Right atrium auricular region (tissue), 2 donors: Measurements from ENCODE around the gene STARD3. TPM values are rescaled to one million over a fixed set of nuclear protein-coding genes. Genes with fewer than 3 reads are reported as not detected.

Source experiments
- DNase-seq: peaks from one replicate; pipeline ENCODE4 v3.0.0-alpha.2; 2019; ENCODE audit warnings: low spot score
- H3K27ac ChIP-seq, 2 donors: fragments of 200-600 bp; sonication (generic); 1 replicate in 1 of 2; 2 replicates in 1 of 2; pipeline ENCODE4 v1.5.1; 2016 to 2019
- H3K27me3 ChIP-seq, 2 donors: fragments of 200-600 bp; sonication (generic); one replicate each; pipeline versions ENCODE4 v1.5.1 to v1.6.0; 2017 to 2019
- H3K36me3 ChIP-seq: fragments of 200-600 bp; sonication (generic); one replicate; pipeline ENCODE4 v1.5.1; 2016
- H3K4me1 ChIP-seq, 2 donors: fragments of 200-600 bp; sonication (generic); one replicate each; pipeline versions ENCODE4 v1.5.1 to v1.6.0; 2017 to 2019
- H3K4me3 ChIP-seq, 2 donors: fragments of 200-600 bp; sonication (generic); 1 replicate in 1 of 2; 2 replicates in 1 of 2; pipeline ENCODE4 v1.5.1; 2017 to 2019; ENCODE audit warnings: mild to moderate bottlenecking in 1 of 2, moderate library complexity in 1 of 2
- H3K9me3 ChIP-seq, 2 donors: fragments of 200-600 bp; sonication (generic); one replicate each; pipeline ENCODE4 v1.5.1; 2019
- total RNA-seq, 2 donors: library from RNA; depleted of rRNA; stranded (reverse); fragments of >200 nt; gene quantifications; one replicate each; pipeline ENCODE4 v1.1.0, GENCODE V29; 2016
- TF ChIP-seq, protein P1 (sequence below), 2 donors: fragments of 200-600 bp; sonication (generic); IDR thresholded peaks; one replicate each; pipeline ENCODE4 v1.5.1; 2019; ENCODE audit warnings: antibody characterized with exemption in 2 of 2

The STARD3 gene
- total RNA-seq, 2 donors from 2014 or later = 18.5 to 22.2 TPM

DNA sequence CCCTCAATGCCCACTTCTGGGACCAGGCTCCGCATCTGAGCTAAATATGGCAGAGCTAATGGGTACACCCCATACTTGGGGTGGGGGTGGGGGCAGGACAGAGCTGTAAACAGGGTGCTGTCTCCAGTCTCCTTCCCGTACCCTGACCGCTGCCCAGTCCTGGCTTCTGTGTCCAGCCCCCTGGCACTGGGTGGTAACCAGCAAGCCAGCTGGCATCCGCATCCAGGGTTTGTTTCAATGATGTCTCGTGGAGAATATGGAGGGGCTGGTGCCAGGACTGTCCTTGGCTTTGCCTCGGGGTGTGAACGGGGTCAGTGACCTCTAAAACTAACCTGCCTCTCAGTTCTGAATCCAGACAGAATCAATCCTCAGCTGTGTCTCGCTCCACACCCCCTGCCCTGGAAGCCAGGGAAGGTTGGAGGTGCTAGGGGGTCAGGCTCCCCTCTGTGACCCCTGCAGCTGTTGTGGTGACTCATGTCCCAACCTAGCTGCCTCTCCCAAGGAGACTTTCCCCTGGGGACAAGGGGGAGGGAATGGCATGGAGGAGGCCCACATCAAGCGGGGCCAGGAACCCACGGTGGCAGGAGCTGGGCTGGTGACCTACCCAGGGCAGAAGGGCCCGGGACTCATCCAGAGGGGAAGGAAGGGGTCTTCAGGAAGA lies 29.8 kb downstream of the STARD3 start:
- Histone ChIP-seq H3K27ac (peak overlapping the region; percentile 89 to 96), H3K36me3 (peaks cover 9% of the 10 kb centered on the region), H3K9me3 (no peaks in the 10 kb centered on the region), H3K4me3 (peak overlapping the region; percentile 57 to 64), H3K27me3 (no peaks in the 10 kb centered on the region), H3K4me1 (peaks cover 0 to 81% of the 10 kb centered on the region in 2 donors)
- TF ChIP-seq, protein P1, sequence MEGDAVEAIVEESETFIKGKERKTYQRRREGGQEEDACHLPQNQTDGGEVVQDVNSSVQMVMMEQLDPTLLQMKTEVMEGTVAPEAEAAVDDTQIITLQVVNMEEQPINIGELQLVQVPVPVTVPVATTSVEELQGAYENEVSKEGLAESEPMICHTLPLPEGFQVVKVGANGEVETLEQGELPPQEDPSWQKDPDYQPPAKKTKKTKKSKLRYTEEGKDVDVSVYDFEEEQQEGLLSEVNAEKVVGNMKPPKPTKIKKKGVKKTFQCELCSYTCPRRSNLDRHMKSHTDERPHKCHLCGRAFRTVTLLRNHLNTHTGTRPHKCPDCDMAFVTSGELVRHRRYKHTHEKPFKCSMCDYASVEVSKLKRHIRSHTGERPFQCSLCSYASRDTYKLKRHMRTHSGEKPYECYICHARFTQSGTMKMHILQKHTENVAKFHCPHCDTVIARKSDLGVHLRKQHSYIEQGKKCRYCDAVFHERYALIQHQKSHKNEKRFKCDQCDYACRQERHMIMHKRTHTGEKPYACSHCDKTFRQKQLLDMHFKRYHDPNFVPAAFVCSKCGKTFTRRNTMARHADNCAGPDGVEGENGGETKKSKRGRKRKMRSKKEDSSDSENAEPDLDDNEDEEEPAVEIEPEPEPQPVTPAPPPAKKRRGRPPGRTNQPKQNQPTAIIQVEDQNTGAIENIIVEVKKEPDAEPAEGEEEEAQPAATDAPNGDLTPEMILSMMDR (IDR thresholded peaks at IDR 0.05) = no peak
- no peak for DNase-seq

DNA sequence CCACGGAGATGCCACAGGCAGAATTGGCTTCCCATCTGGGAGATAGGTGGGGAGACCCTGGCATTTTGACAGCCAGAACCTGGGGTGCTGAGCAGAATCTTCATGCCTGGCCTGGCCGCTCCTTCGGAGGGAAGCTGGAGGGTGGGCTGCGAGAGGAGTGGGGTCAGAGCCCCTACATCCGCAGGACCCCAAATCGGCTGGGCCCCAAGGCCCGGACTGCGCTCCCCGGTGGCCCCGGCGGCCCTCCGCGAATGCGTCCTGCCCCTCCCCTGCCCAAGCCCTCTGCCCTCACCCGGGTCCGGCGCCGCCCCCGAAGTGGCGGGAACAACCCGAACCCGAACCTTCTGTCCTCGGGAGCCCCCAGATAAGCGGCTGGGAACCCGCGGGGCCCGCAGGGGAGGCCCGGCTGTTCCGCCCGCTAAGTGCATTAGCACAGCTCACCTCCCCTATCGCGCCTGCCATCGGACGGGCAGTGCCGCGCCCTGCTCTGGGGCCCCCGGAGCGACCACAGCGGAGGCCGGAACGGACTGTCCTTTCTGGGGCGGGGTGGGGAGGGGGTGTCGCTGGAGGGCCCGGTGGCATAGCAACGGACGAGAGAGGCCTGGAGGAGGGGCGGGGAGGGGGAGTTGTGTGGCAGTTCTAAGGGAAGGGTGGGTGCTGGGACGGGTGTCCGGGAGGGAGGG lies 30.5 kb downstream of the STARD3 start:
- DNase-seq = no peak
- peaks cover 0 to 81% of the 10 kb centered on the region in 2 donors for H3K4me1 ChIP-seq
- TF ChIP-seq, protein P1 (IDR thresholded peaks at IDR 0.05) = no peak

DNA sequence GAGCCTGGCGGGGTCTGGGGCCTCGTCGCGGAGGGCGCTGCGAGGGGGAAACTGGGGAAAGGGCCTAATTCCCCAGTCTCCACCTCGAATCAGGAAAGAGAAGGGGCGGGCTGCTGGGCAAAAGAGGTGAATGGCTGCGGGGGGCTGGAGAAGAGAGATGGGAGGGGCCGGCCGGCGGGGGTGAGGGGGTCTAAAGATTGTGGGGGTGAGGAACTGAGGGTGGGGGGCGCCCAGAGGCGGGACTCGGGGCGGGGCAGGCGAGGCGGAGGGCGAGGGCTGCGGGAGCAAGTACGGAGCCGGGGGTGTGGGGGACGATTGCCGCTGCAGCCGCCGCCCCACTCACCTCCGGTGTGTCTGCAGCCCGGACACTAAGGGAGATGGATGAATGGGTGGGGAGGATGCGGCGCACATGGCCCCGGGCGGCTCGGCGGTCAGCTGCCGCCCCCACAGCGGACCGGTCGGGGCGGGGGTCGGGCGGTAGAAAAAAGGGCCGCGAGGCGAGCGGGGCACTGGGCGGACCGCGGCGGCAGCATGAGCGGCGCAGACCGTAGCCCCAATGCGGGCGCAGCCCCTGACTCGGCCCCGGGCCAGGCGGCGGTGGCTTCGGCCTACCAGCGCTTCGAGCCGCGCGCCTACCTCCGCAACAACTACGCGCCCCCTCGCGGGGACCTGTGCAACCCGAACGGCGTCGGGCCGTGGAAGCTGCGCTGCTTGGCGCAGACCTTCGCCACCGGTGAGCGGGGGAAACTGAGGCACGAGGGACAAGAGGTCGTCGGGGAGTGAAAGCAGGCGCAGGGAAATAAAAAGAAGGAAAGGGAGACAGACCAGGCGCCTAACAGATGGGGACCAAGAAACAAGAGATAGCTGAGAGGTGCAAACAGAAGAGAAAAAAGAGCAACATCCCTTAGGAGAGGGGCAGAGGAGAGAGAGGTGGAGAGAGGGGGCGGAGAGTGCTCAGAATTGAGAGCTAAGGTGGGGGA lies 31.3 kb downstream of the STARD3 start, which contains the start of gene PNMT:
Gene PNMT (plus strand): TSS at position 509 of the 980 bp plus-strand sequence. CDS start 23 bp downstream, at position 532.
- DNase-seq = no peak
- TF ChIP-seq, protein P1 (IDR thresholded peaks at IDR 0.05) = peak; percentile 65 to 81
- H3K27ac ChIP-seq = peak within 1 kb of the TSS; percentile 89 to 96
- no peaks in the 10 kb centered on the region for H3K36me3 ChIP-seq
- H3K27me3 ChIP-seq = no peaks in the 10 kb centered on the region
- peaks cover 0 to 78% of the 10 kb centered on the region in 2 donors for H3K4me1 ChIP-seq
- peak within 1 kb of the TSS; percentile 57 to 64 for H3K4me3 ChIP-seq
- no peaks in the 10 kb centered on the region for H3K9me3 ChIP-seq

More for the DNA sequence above, 30.5 kb downstream of the STARD3 start:
- H3K4me3 ChIP-seq = peak overlapping the region; percentile 57 to 64
- peak overlapping the region; percentile 89 to 96 for H3K27ac ChIP-seq
- H3K36me3 ChIP-seq = peaks cover 3% of the 10 kb centered on the region
- H3K9me3 ChIP-seq = no peaks in the 10 kb centered on the region
- no peaks in the 10 kb centered on the region for H3K27me3 ChIP-seq

DNA sequence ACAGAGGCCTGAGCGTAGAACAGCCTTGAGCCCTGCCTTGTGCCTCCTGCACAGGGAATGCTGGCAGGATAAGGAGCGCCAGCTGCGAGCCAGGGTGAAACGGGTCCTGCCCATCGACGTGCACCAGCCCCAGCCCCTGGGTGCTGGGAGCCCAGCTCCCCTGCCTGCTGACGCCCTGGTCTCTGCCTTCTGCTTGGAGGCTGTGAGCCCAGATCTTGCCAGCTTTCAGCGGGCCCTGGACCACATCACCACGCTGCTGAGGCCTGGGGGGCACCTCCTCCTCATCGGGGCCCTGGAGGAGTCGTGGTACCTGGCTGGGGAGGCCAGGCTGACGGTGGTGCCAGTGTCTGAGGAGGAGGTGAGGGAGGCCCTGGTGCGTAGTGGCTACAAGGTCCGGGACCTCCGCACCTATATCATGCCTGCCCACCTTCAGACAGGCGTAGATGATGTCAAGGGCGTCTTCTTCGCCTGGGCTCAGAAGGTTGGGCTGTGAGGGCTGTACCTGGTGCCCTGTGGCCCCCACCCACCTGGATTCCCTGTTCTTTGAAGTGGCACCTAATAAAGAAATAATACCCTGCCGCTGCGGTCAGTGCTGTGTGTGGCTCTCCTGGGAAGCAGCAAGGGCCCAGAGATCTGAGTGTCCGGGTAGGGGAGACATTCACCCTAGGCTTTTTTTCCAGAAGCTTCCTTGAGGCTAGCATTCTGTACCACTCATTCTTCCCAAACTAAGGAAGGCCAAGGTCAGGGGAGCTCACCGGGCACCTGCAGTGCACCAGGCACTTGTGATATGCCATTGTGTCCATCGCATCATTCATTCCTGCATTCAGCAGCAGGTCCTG lies 33.2 kb downstream of the STARD3 start:
- Histone ChIP-seq H3K4me3 (no peak overlapping the region), H3K27me3 (no peaks in the 10 kb centered on the region), H3K36me3 (no peaks in the 10 kb centered on the region), H3K4me1 (peaks cover 0 to 75% of the 10 kb centered on the region in 2 donors), H3K27ac (peak overlapping the region; percentile 89 to 96), H3K9me3 (no peaks in the 10 kb centered on the region)
- no peak for DNase-seq
- TF ChIP-seq, protein P1 (IDR thresholded peaks at IDR 0.05) = no peak

DNA sequence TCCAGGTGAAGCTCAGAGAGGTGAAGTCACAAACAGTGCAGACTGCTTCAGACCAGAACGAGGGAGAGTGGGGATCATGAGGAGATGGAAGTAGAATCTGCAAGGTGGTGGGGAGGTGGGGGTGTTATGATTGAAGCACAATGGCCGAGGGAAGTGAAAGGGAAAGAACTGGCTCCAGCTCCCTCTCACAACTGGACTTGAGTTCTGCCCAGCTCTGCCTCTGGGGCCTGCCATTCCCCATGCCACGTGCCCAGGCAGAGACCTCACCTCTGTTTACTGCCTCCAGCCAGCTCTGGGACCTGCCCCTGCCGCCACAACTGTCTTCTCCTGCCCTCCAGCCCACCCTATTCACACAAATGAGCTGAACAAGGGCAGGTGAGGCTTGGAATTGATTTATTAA lies 33.8 kb downstream of the STARD3 start:
- Histone ChIP-seq H3K36me3 (no peaks in the 10 kb centered on the region), H3K27ac (peak overlapping the region; percentile 89 to 96), H3K27me3 (no peaks in the 10 kb centered on the region), H3K4me1 (peaks cover 0 to 81% of the 10 kb centered on the region in 2 donors), H3K9me3 (no peaks in the 10 kb centered on the region), H3K4me3 (no peak overlapping the region)
- TF ChIP-seq, protein P1 (IDR thresholded peaks at IDR 0.05) = no peak
- no peak for DNase-seq
